IMR-90 (cell line): Measurements from ENCODE around the gene PLXNB1. TPM values are rescaled to one million over a fixed set of nuclear protein-coding genes. Genes with fewer than 3 reads are reported as not detected.

Experiments
- ATAC-seq: fragments of 200-7000 bp; cut with Tn5 transposase; 2 replicates; pipeline ENCODE4 v1.9.1; 2020; ENCODE audit warnings: low read depth, mild to moderate bottlenecking, moderate library complexity
- BruUV-seq: library from RNA; stranded (reverse); fragments of 400-500 nt; replicated peaks from 2 replicates; lab custom pipeline; 2021; lab: Mats Ljungman, UMichigan
- CTCF ChIA-PET: fragments of 300-600 bp; formaldehyde crosslinking; extraction: SDS; loops from one replicate; lab custom pipeline; 2021; ENCODE audit warnings: antibody characterized with exemption; lab: Yijun Ruan, JAX
- POLR2A ChIA-PET: fragments of 300-600 bp; sonication (Branson Sonifier 250); formaldehyde crosslinking; loops from one replicate; lab custom pipeline; 2022; ENCODE audit warnings: antibody characterized with exemption; ENCODE audit not compliant: unreplicated experiment; lab: Charles Lee
- DNase-seq: peaks from one replicate; pipeline ENCODE4 v3.0.0; 2013
- H2AFZ ChIP-seq: replicated peaks from 2 replicates; pipeline ENCODE3; 2013; ENCODE audit warnings: low read length, mild to moderate bottlenecking; ENCODE audit not compliant: poor library complexity
- H2AK5ac ChIP-seq: 2 replicates; pipeline ENCODE4 v1.6.1; 2013; ENCODE audit warnings: low read depth, low read length, inconsistent platforms
- H2AK9ac ChIP-seq: replicated peaks from 2 replicates; pipeline ENCODE3; 2013; ENCODE audit warnings: mild to moderate bottlenecking, low read depth, low read length, moderate library complexity; ENCODE audit not compliant: poor library complexity
- H2BK120ac ChIP-seq: 2 replicates; pipeline ENCODE4 v1.6.1; 2013; ENCODE audit warnings: low read depth, low read length, inconsistent platforms
- H2BK15ac ChIP-seq: 3 replicates; pipeline ENCODE4 v1.6.1; 2013; ENCODE audit warnings: low read depth, low read length, inconsistent platforms
- H2BK20ac ChIP-seq: 2 replicates; pipeline ENCODE4 v1.6.1; 2013; ENCODE audit warnings: low read depth, mild to moderate bottlenecking, inconsistent platforms, low read length, moderate library complexity
- H2BK5ac ChIP-seq: 2 replicates; pipeline ENCODE4 v1.6.1; 2013; ENCODE audit warnings: mild to moderate bottlenecking, low read depth, low read length, inconsistent platforms; ENCODE audit not compliant: poor library complexity, severe bottlenecking
- H3K14ac ChIP-seq: replicated peaks from 2 replicates; pipeline ENCODE4 v1.6.1; 2013; ENCODE audit warnings: low read depth, low read length, inconsistent platforms
- H3K18ac ChIP-seq: 2 replicates; pipeline ENCODE4 v1.6.1; 2013; ENCODE audit warnings: low read depth, low read length, control low read depth
- H3K23ac ChIP-seq: 2 replicates; pipeline ENCODE4 v1.6.1; 2013; ENCODE audit warnings: low read depth, low read length, inconsistent platforms
- H3K27ac ChIP-seq: 2 replicates; pipeline ENCODE4 v1.5.1; 2013; ENCODE audit warnings: mild to moderate bottlenecking, control low read depth, low read length; ENCODE audit not compliant: insufficient read depth
- H3K27me3 ChIP-seq: 2 replicates; pipeline ENCODE4 v1.6.1; 2013; ENCODE audit warnings: low read length; ENCODE audit not compliant: control insufficient read depth, insufficient read depth
- H3K36me3 ChIP-seq: 2 replicates; pipeline ENCODE4 v1.6.1; 2013; ENCODE audit warnings: low read length, mixed read lengths; ENCODE audit not compliant: control insufficient read depth, insufficient read depth
- H3K4ac ChIP-seq: 2 replicates; pipeline ENCODE4 v1.6.1; 2013; ENCODE audit warnings: low read depth, low read length, inconsistent platforms
- H3K4me1 ChIP-seq: 2 replicates; pipeline ENCODE4 v1.6.1; 2013; ENCODE audit warnings: low read length, mixed read lengths; ENCODE audit not compliant: control insufficient read depth, insufficient read depth
- H3K4me2 ChIP-seq: 2 replicates; pipeline ENCODE4 v1.6.1; 2013; ENCODE audit warnings: low read depth, mild to moderate bottlenecking, control low read depth, low read length, moderate library complexity
- H3K4me3 ChIP-seq: 2 replicates; pipeline ENCODE4 v1.5.1; 2013; ENCODE audit warnings: low read depth, mild to moderate bottlenecking, control low read depth, low read length, moderate library complexity; ENCODE audit not compliant: insufficient read depth
- H3K56ac ChIP-seq: 2 replicates; pipeline ENCODE4 v1.6.1; 2013; ENCODE audit warnings: low read length, inconsistent platforms; ENCODE audit not compliant: insufficient read depth; ENCODE audit errors: extremely low read depth
- H3K79me1 ChIP-seq, 2 experiments: 2 replicates each; pipeline ENCODE4 v1.6.1; 2013; ENCODE audit warnings: low read length in 2 of 2, inconsistent platforms in 1 of 2, low read depth in 1 of 2
- H3K9ac ChIP-seq: 2 replicates; pipeline ENCODE4 v1.6.1; 2013; ENCODE audit warnings: low read depth, low read length, control low read depth
- H3K9me1 ChIP-seq: 2 replicates; pipeline ENCODE4 v1.6.1; 2013; ENCODE audit warnings: low read length, inconsistent platforms; ENCODE audit not compliant: insufficient read depth
- H3K9me3 ChIP-seq: 2 replicates; pipeline ENCODE4 v1.6.1; 2013; ENCODE audit warnings: low read length; ENCODE audit not compliant: control insufficient read depth, insufficient read depth
- H4K20me1 ChIP-seq: 2 replicates; pipeline ENCODE4 v1.6.1; 2013; ENCODE audit warnings: low read length, inconsistent platforms; ENCODE audit not compliant: insufficient read depth
- H4K5ac ChIP-seq: 2 replicates; pipeline ENCODE4 v1.6.1; 2013; ENCODE audit warnings: mild to moderate bottlenecking, low read depth, low read length, control low read depth
- H4K8ac ChIP-seq, 2 experiments: 2 replicates each; pipeline ENCODE4 v1.6.1; 2013; ENCODE audit warnings: low read depth in 2 of 2, low read length in 2 of 2, control low read depth in 1 of 2, inconsistent platforms in 1 of 2
- H4K91ac ChIP-seq: 2 replicates; pipeline ENCODE4 v1.6.1; 2013; ENCODE audit warnings: low read depth, low read length, inconsistent platforms; ENCODE audit not compliant: insufficient read depth
- MAZ ChIP-seq: IDR thresholded peaks from 2 replicates; pipeline ENCODE4 v1.6.1; 2012; ENCODE audit warnings: low read depth, mild to moderate bottlenecking, low read length, improper control_type of control experiment, moderate library complexity, borderline replicate concordance
- MXI1 ChIP-seq: IDR thresholded peaks from 2 replicates; pipeline ENCODE4 v1.6.1; 2012; ENCODE audit warnings: low read depth, mild to moderate bottlenecking, low read length, moderate library complexity, borderline replicate concordance
- POLR2A ChIP-seq: IDR thresholded peaks from 2 replicates; pipeline ENCODE4 v1.6.1; 2012; ENCODE audit warnings: mild to moderate bottlenecking, low read depth, low read length
- RAD21 ChIP-seq: IDR thresholded peaks from 2 replicates; pipeline ENCODE4 v1.6.1; 2012; ENCODE audit warnings: low read length, improper control_type of control experiment
- RCOR1 ChIP-seq: IDR thresholded peaks from 2 replicates; pipeline ENCODE4 v1.6.1; 2012; ENCODE audit warnings: mild to moderate bottlenecking, low read length, improper control_type of control experiment; ENCODE audit not compliant: insufficient replicate concordance
- WGBS, 2 experiments: methylation state at CpG; one replicate each; pipeline versions ENCODE4 v1.1.5 to v1.1.7; 2013; ENCODE audit warnings: missing lambda C conversion rate in 2 of 2; ENCODE audit not compliant: insufficient read length in 1 of 2; ENCODE audit errors: extremely low coverage in 2 of 2; 5-methylcytosine and 5-hydroxymethylcytosine counted together
- dilution Hi-C: fragments of 300-500 bp; cut with HindIII; formaldehyde crosslinking; loops from one replicate; pipeline ENCODE4 v1.14.3; 2018; ENCODE audit warnings: low sequenced_read_pairs; ENCODE audit not compliant: unreplicated experiment
- in situ Hi-C: fragments of 300-500 bp; cut with MboI; formaldehyde crosslinking; loops from 3 replicates; pipeline ENCODE4 v1.14.3; 2019; ENCODE audit warnings: low sequenced_read_pairs, inconsistent platforms, mixed read lengths
- intact Hi-C: fragments of 100-400 bp; cut with micrococcal nuclease; formaldehyde crosslinking; loops from 2 replicates; pipeline ENCODE4 v1.10.0; 2022
- polyA plus RNA-seq, 3 experiments: library from polyadenylated mRNA; depleted of rRNA; stranded (reverse); fragments of >200 nt; gene quantifications; 2 replicates each; pipeline ENCODE4 v1.2.3, GENCODE V29; 2012; ENCODE audit warnings: low replicate concordance in 1 of 3
- total RNA-seq: library from RNA; depleted of rRNA; stranded (reverse); fragments of >200 nt; gene quantifications from 2 replicates; pipeline ENCODE4 v1.2.3, GENCODE V29; 2012
- TF ChIP-seq, protein P1 (sequence below): conservative IDR thresholded peaks from 2 replicates; pipeline ENCODE4 v1.5.1; 2012; ENCODE audit warnings: mild to moderate bottlenecking, low read depth, low read length, improper control_type of control experiment

The PLXNB1 gene
- total and polyA plus RNA-seq, 2 of the 4 experiments (the other 2 are of a cell fraction), result 5.2 to 25.3 TPM

DNA sequence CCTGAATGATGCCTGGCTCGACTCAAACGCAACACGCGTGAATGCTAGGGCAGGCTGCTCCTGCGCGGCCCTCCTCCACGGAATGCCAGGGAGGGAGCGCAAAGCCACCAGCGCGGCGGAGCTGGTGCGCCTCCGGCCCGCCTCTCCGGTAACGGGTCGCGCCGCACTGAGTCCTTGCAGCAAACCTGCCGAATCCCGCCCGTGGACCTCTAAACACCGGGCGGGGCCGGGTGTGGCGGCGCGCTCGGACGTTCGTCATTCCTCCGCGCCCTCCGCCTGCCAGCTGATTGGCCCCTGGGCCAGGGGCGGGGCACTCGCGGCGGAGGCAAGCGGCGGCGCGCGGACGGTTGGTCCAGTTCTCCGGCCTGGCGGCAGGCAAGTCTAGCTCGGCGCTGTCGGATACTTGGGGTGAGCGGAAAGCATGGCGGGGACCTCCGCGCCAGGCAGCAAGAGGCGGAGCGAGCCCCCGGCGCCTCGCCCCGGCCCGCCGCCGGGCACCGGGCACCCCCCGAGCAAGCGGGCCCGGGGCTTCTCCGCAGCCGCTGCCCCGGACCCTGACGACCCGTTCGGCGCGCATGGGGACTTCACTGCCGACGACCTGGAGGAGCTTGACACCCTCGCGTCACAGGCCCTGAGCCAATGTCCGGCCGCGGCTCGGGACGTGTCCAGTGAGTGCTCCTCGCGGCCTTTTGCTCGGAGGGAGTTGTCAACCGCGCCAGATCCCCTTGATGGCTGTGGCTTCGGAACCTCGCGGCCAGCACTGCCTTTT is 16.7 kb upstream of the PLXNB1 start, which contains the start of gene ATRIP:
Gene ATRIP, plus strand, starts transcription at position 313 of the 769 bp plus-strand sequence. Its CDS starts 109 bp downstream, at position 422.
- peaks cover 5% of the 10 kb centered on the region; the same call in 1 of the 2 replicates for H4K20me1 ChIP-seq
- in situ Hi-C loops (no loop called here), intact Hi-C loops (loop anchor here (10.0 kb wide), 1 partner anchor 188 kb away; the partner anchor contains the start of gene SLC26A6), dilution Hi-C loops (no loop called here)
- peak within 1 kb of the TSS; percentile 71 for H4K91ac ChIP-seq
- BruUV-seq, result no TSS peak
- H3K36me3 ChIP-seq, result peaks cover 17% of the 10 kb centered on the region
- H3K14ac ChIP-seq, result peak within 1 kb of the TSS; percentile 79
- H3K4me1 ChIP-seq, result peaks cover 6% of the 10 kb centered on the region
- no peak within 1 kb of the TSS for H3K18ac ChIP-seq
- no peak within 1 kb of the TSS for H2BK15ac ChIP-seq
- peak within 1 kb of the TSS; percentile 95 for H2AK9ac ChIP-seq
- peaks cover 8% of the 10 kb centered on the region for H3K9me1 ChIP-seq
- H4K5ac ChIP-seq, result peak within 1 kb of the TSS; percentile 86
- ChIA-PET CTCF (interaction anchor here (2.9 kb wide), 1 partner anchor 11 kb away, joined by 19 read pairs; no protein-coding TSS in a partner anchor), POLR2A (no interaction called here)
- peak within 1 kb of the TSS; percentile 61 for H2BK5ac ChIP-seq
- WGBS, 2 experiments, result 0% methylated on average over 65 of the region's 91 CpGs; no CpG with 5 or more reads in 1 of the 2 experiments
- peak within 1 kb of the TSS; percentile 85 for H3K56ac ChIP-seq
- no peak within 1 kb of the TSS for H2BK20ac ChIP-seq
- peaks cover 40 to 47% of the 10 kb centered on the region in 2 experiments for H3K79me1 ChIP-seq
- peak within 1 kb of the TSS; percentile 63 to 87 for H4K8ac ChIP-seq
- peak within 1 kb of the TSS; percentile 98 for H3K4me2 ChIP-seq
- H3K4me3 ChIP-seq, result peak within 1 kb of the TSS; percentile 93
- DNase-seq, result peak; percentile 77
- ATAC-seq, result peak; percentile 98
- H3K27ac ChIP-seq, result peak within 1 kb of the TSS; percentile 57
- H3K27me3 ChIP-seq, result no peaks in the 10 kb centered on the region
- H3K9me3 ChIP-seq, result no peaks in the 10 kb centered on the region
- no peak within 1 kb of the TSS for H2BK120ac ChIP-seq
- H3K23ac ChIP-seq, result peak within 1 kb of the TSS; percentile 97
- H2AFZ ChIP-seq, result peak within 1 kb of the TSS; percentile 99
- TF ChIP-seq POLR2A (peak; percentile 92), MAZ (peak; percentile 92; the same call in 1 of the 2 replicates), RAD21 (no peak), RCOR1 (peak; percentile 13), MXI1 (peak; percentile 93)
- TF ChIP-seq, protein P1, sequence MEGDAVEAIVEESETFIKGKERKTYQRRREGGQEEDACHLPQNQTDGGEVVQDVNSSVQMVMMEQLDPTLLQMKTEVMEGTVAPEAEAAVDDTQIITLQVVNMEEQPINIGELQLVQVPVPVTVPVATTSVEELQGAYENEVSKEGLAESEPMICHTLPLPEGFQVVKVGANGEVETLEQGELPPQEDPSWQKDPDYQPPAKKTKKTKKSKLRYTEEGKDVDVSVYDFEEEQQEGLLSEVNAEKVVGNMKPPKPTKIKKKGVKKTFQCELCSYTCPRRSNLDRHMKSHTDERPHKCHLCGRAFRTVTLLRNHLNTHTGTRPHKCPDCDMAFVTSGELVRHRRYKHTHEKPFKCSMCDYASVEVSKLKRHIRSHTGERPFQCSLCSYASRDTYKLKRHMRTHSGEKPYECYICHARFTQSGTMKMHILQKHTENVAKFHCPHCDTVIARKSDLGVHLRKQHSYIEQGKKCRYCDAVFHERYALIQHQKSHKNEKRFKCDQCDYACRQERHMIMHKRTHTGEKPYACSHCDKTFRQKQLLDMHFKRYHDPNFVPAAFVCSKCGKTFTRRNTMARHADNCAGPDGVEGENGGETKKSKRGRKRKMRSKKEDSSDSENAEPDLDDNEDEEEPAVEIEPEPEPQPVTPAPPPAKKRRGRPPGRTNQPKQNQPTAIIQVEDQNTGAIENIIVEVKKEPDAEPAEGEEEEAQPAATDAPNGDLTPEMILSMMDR, result no peak
- peak within 1 kb of the TSS; percentile 82 for H3K9ac ChIP-seq
- peak within 1 kb of the TSS; percentile 77 for H2AK5ac ChIP-seq
- H3K4ac ChIP-seq, result peak within 1 kb of the TSS; percentile 92
